Cardiac muscle cell (in vitro differentiated cells and primary cell): ENCODE data around the gene EDNRB. TPM values are rescaled to one million over a fixed set of nuclear protein-coding genes. Genes with fewer than 3 reads are reported as not detected.
A peak's percentile ranks its signal among the peaks of the same experiment; 100 is the strongest.
"Not testable (repeated sequence)": the region's sequence is repeated elsewhere in the genome, so short reads cannot be mapped to it uniquely, and the experiment has no call there.

Experiments used
- DNase-seq, 2 donors: peaks; one replicate each; pipeline versions ENCODE4 v3.0.0 to v3.0.0-alpha.2; 2010 to 2017; ENCODE audit warnings: low read depth in 1 of 2, low spot score in 1 of 2
- H3K27ac ChIP-seq: fragments of 200-600 bp; sonication (generic); 2 replicates; pipeline ENCODE4 v1.5.1; 2016
- H3K27me3 ChIP-seq: fragments of 200-600 bp; sonication (generic); 2 replicates; pipeline ENCODE4 v1.6.0; 2016; ENCODE audit warnings: control low read depth
- H3K36me3 ChIP-seq: fragments of 200-600 bp; sonication (generic); 2 replicates; pipeline ENCODE4 v1.5.1; 2016; ENCODE audit warnings: control low read depth
- H3K4me1 ChIP-seq: fragments of 200-600 bp; sonication (generic); 2 replicates; pipeline ENCODE4 v1.8.1; 2017; ENCODE audit warnings: low read depth, mild to moderate bottlenecking, mixed run types
- H3K4me3 ChIP-seq: fragments of 200-600 bp; sonication (generic); 2 replicates; pipeline ENCODE4 v1.5.1; 2016; ENCODE audit warnings: mild to moderate bottlenecking
- H3K9me3 ChIP-seq: fragments of 200-600 bp; sonication (generic); 2 replicates; pipeline ENCODE4 v1.5.1; 2017; ENCODE audit warnings: low read depth, mild to moderate bottlenecking, control low read depth
- CTCF ChIP-seq: IDR thresholded peaks from 2 replicates; pipeline ENCODE4 v1.5.1; 2012; ENCODE audit warnings: low read depth, mild to moderate bottlenecking, low read length
- polyA plus RNA-seq: library from polyadenylated mRNA; unstranded; fragments of >200 nt; fragmentation: Nextera tagmentation; extraction: Ambion mirVana; gene quantifications from 2 replicates; pipeline ENCODE4 v1.2.1, GENCODE V29; 2016
- total RNA-seq: library from RNA; depleted of rRNA; stranded (reverse); fragments of >200 nt; gene quantifications from 2 replicates; pipeline ENCODE4 v1.2.3, GENCODE V29; 2016

Gene EDNRB
- total and polyA plus RNA-seq, 2 experiments from 2014 or later = 3.2 to 8.4 TPM

GRCh38 chr13:77860507-77860981, 58.1 kb downstream of the EDNRB start:
- no peak overlapping the region for H3K27ac ChIP-seq
- peak in 1 of 2 donors; percentile 85 for DNase-seq
- TF ChIP-seq CTCF = no peak
- H3K4me3 ChIP-seq = no peak overlapping the region
- no peaks in the 10 kb centered on the region for H3K9me3 ChIP-seq
- no peaks in the 10 kb centered on the region for H3K36me3 ChIP-seq
- no peaks in the 10 kb centered on the region for H3K27me3 ChIP-seq
- H3K4me1 ChIP-seq = no peaks in the 10 kb centered on the region

- H3K4me3 ChIP-seq = no peak overlapping the region
- H3K9me3 ChIP-seq = no peaks in the 10 kb centered on the region
- no peak overlapping the region for H3K27ac ChIP-seq
- peak in 1 of 2 donors; percentile 92 for DNase-seq
- H3K4me1 ChIP-seq = no peaks in the 10 kb centered on the region
- TF ChIP-seq CTCF = no peak
- no peaks in the 10 kb centered on the region for H3K27me3 ChIP-seq
- no peaks in the 10 kb centered on the region for H3K36me3 ChIP-seq
Observed at GRCh38 chr13:77859450-77859849, 59.2 kb downstream of the EDNRB start.

- no peak for TF ChIP-seq CTCF
- DNase-seq = no peak
- Histone ChIP-seq H3K36me3 (no peaks in the 10 kb centered on the region), H3K4me1 (no peaks in the 10 kb centered on the region), H3K4me3 (no peak overlapping the region), H3K9me3 (no peaks in the 10 kb centered on the region), H3K27ac (no peak overlapping the region), H3K27me3 (no peaks in the 10 kb centered on the region)
Observed at GRCh38 chr13:77857531-77858209, 61.0 kb downstream of the EDNRB start.

- Histone ChIP-seq H3K4me3 (no peak overlapping the region), H3K9me3 (no peaks in the 10 kb centered on the region), H3K36me3 (no peaks in the 10 kb centered on the region), H3K4me1 (peaks cover 5% of the 10 kb centered on the region), H3K27ac (no peak overlapping the region), H3K27me3 (no peaks in the 10 kb centered on the region)
- no peak for TF ChIP-seq CTCF
- no peak for DNase-seq
Observed at GRCh38 chr13:77853703-77854102, 64.9 kb downstream of the EDNRB start.

GRCh38 chr13:77848050-77848449, 70.6 kb downstream of the EDNRB start:
- H3K27ac ChIP-seq, H3K4me1 ChIP-seq, H3K27me3 ChIP-seq, H3K4me3 ChIP-seq, H3K36me3 ChIP-seq, H3K9me3 ChIP-seq, DNase-seq: not testable (repeated sequence)

GRCh38 chr13:77846173-77846572, 72.5 kb downstream of the EDNRB start:
- no peak overlapping the region for H3K27ac ChIP-seq
- H3K27me3 ChIP-seq = no peaks in the 10 kb centered on the region
- H3K36me3 ChIP-seq = no peaks in the 10 kb centered on the region
- H3K9me3 ChIP-seq = no peaks in the 10 kb centered on the region
- TF ChIP-seq CTCF = no peak
- peaks cover 10% of the 10 kb centered on the region for H3K4me1 ChIP-seq
- no peak overlapping the region for H3K4me3 ChIP-seq
- no peak for DNase-seq

Other genes with a start within 250 kb of the EDNRB start
- 20.0 and 21.2 TPM in 2 replicates for gene SLAIN1, start 221.1 kb downstream of the EDNRB start, total RNA-seq
- 21.6 and 26.5 TPM in 2 replicates for gene SLAIN1, start 221.1 kb downstream of the EDNRB start, polyA plus RNA-seq